ENCODE data around the gene EML1.

The EML1 gene

GRCh38 chr14:99860219-99860618 lies 67.0 kb downstream of the EML1 start:
- TF ChIP-seq ZNF274 (IDR thresholded peaks at IDR 0.05; ENCODE audit: low read depth, low read length), result no peak
- no peak overlapping the region for H3K4me3 ChIP-seq (ENCODE audit: low read length)

DNA sequence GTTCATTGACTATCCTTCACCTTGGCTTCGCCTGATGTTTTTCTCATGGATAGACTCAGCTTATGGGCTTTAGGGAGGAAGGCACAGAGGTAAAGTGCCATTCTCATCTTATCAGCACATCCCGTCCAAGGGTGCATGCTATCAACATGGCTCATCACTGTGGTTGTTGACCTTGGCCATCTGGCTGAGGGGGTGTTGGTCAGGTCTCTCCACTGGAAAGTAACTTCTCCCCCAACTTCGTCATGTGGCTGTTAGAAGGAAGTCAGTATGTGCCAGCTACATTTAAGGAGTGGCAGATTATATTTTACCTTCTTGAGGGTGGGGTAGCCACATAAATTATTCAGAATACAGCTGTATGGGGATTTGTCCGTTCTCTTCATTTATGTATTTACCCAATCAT lies 68.9 kb downstream of the EML1 start:
- TF ChIP-seq ZNF274 (IDR thresholded peaks at IDR 0.05; ENCODE audit: low read depth, low read length), result no peak
- no peak overlapping the region for H3K4me3 ChIP-seq (ENCODE audit: low read length)

DNA sequence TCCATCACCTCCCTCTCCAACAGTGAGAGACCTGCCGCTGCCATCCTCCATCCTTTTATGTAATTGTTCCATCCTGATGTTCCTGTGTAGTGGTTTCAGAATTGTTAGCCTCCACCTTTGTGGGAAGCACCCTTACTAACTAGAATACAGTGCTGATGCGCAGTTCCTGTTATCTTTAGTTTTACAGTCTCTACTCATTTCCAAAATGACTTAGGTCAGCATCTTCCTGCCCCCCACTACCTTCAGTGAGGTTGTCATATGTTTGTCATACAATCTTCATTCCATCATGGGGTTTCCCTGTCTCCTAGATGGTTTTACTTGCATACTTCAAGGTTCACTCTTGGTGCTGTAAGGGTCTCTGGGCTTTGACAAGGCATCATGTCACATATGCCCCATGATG lies 69.8 kb downstream of the EML1 start:
- no peak for TF ChIP-seq ZNF274 (IDR thresholded peaks at IDR 0.05; ENCODE audit: low read depth, low read length)
- no peak overlapping the region for H3K4me3 ChIP-seq (ENCODE audit: low read length)

DNA sequence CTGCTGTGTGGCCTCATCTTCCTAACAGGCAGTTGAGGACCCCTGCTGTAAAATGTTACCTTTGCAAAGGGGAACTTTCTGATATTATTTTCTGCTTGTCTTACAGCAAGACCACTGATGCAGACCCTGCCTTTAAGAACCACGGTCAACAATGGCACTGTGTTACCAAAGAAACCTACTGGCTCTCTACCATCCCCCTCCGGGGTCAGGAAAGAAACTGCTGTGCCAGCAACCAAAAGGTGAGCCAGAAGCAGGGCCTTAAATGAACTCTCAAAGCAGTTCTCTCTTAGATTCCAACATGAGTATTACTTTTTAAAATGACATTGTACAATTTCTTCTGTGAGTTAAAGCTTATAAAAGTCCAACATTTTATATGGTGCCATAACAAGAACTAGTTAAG lies 72.2 kb downstream of the EML1 start:
- TF ChIP-seq ZNF274 (IDR thresholded peaks at IDR 0.05; ENCODE audit: low read depth, low read length), result no peak
- H3K4me3 ChIP-seq (ENCODE audit: low read length), result no peak overlapping the region

- no peak for TF ChIP-seq ZNF274 (IDR thresholded peaks at IDR 0.05; ENCODE audit: low read depth, low read length)
- H3K4me3 ChIP-seq (ENCODE audit: low read length), result no peak overlapping the region
These were observed 77.4 kb downstream of the EML1 start for GRCh38 chr14:99870617-99871016.

DNA sequence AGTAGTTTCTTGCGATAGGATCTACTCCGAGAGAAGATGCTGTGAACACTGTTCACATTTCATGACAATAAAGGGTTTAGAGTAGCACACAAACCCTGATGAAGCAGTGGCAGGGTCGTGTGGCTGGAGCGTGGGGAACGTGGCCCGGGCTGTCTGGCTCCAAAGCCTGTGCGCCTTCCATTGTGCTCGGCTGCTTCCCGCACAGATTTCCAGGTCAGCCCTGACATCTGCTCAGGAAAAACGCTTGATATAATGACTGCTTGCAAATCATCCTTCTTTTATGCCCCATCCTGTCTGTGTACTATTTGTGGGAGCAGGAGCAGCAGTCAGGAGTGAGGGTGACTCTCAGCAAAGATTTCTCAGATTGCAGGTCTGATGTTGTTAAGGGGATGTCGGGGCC lies 78.6 kb downstream of the EML1 start:
- no peak for TF ChIP-seq ZNF274 (IDR thresholded peaks at IDR 0.05; ENCODE audit: low read depth, low read length)
- no peak overlapping the region for H3K4me3 ChIP-seq (ENCODE audit: low read length)

- H3K4me3 ChIP-seq (ENCODE audit: low read length), result no peak overlapping the region
- no peak for TF ChIP-seq ZNF274 (IDR thresholded peaks at IDR 0.05; ENCODE audit: low read depth, low read length)
These were observed 79.7 kb downstream of the EML1 start for GRCh38 chr14:99872786-99873440.

DNA sequence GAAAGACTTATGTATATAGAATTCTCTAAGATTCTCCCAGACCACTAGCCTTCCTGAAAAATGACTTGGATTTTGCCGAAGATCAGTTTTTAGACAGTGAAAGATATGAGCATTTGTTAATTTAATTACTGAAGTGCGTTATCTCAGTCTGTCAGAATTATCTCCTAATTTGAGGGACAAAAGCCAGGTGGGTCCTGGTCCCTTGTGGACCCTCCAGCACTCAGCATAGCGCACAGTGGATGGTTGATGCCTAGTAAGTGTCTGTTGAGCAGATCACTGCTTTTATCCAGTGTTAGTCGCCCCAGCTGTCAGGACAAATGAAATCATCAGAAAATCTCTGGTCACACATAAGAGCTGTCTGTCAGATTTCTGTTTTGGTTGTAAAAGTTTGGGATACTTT lies 80.4 kb downstream of the EML1 start:
- H3K4me3 ChIP-seq (ENCODE audit: low read length), result no peak overlapping the region
- TF ChIP-seq ZNF274 (IDR thresholded peaks at IDR 0.05; ENCODE audit: low read depth, low read length), result no peak

DNA sequence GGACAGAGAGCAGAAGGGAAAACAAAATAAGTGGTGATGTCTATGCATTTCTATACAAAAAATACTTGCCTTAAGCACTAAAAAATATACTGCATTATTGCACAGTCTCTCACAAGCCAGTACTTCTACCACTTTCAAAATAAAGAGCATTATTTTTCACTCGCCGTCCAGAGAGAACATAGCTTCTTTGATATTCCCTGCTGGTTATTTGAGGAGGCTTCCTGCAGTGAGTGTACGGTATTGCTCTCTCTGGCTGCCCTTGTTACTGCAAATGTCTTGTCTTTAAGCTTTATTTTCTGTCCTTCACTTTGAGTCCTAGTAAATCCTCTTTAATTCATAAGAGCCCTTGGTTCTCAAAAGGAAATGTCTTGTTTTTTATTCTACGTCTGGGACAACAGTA lies 81.1 kb downstream of the EML1 start:
- no peak overlapping the region for H3K4me3 ChIP-seq (ENCODE audit: low read length)
- no peak for TF ChIP-seq ZNF274 (IDR thresholded peaks at IDR 0.05; ENCODE audit: low read depth, low read length)

DNA sequence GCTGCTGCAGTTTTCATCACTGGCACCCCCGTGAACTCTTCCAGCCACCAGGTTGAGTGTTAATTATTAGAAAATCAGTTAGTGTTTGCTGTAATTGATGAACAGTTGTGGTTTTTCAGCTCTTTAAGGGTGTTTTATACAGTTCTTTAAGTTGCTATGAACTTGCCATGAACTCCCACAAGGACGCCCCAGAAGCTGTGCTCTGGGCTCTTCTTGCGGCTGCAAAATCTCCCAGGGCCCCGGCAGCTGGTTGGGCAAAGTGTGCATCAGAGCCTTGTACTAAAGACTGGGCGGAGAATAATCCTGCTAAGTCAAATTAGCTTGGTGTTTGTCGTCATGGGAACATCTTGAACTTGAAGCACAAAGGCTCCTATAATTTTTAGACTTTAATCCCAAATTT lies 82.2 kb downstream of the EML1 start:
- H3K4me3 ChIP-seq (ENCODE audit: low read length), result no peak overlapping the region
- no peak for TF ChIP-seq ZNF274 (IDR thresholded peaks at IDR 0.05; ENCODE audit: low read depth, low read length)

- no peak overlapping the region for H3K4me3 ChIP-seq (ENCODE audit: low read length)
- TF ChIP-seq ZNF274 (IDR thresholded peaks at IDR 0.05; ENCODE audit: low read depth, low read length), result no peak
These were observed 82.6 kb downstream of the EML1 start for GRCh38 chr14:99875836-99876235.

DNA sequence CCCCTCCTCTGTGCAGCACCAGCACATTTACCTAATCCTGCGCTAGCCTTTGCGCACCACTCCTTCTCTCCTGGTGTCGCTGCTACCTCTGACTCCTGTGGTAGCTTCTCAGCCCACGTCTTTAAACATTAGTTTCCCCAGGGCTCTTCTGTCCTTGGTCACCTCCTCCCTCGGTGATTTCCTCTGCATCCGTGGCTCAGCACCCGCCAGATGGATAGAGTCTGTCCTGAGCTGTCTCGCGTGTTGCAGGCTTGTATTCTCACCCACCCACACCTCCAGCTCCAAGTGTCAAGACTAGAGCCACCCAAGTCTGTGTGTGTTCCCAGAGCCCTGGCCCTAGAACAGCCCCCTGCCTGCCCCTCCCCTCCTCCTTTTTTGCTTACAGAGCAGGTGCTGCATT lies 83.2 kb downstream of the EML1 start:
- no peak for TF ChIP-seq ZNF274 (IDR thresholded peaks at IDR 0.05; ENCODE audit: low read depth, low read length)
- H3K4me3 ChIP-seq (ENCODE audit: low read length), result no peak overlapping the region

GRCh38 chr14:99878563-99878962 lies 85.3 kb downstream of the EML1 start:
- H3K4me3 ChIP-seq (ENCODE audit: low read length), result no peak overlapping the region
- no peak for TF ChIP-seq ZNF274 (IDR thresholded peaks at IDR 0.05; ENCODE audit: low read depth, low read length)

GRCh38 chr14:99879401-99880295 lies 86.4 kb downstream of the EML1 start:
- TF ChIP-seq ZNF274 (IDR thresholded peaks at IDR 0.05; ENCODE audit: low read depth, low read length), result no peak
- no peak overlapping the region for H3K4me3 ChIP-seq (ENCODE audit: low read length)

Data from GM08714 (cell line).